Muscle of back (tissue), 11 donors: ENCODE data around the gene PLPP7. TPM values are rescaled to one million over a fixed set of nuclear protein-coding genes. Genes with fewer than 3 reads are reported as not detected.
"Not testable (repeated sequence)": the region's sequence is repeated elsewhere in the genome, so short reads cannot be mapped to it uniquely, and the experiment has no call there.

Source experiments
- DNase-seq, 3 donors: peaks; one replicate each; pipeline versions ENCODE4 v3.0.0 to v3.0.0-alpha.2; 2013
- polyA plus RNA-seq, 10 donors: library from polyadenylated mRNA; unstranded; fragments of 120-200 nt; gene quantifications; one replicate each; pipeline ENCODE4 v1.2.1, GENCODE V29; 2013; ENCODE audit not compliant: insufficient read length in 10 of 10

PLPP7 gene
- polyA plus RNA-seq, 10 donors, result 20.0 to 33.9 (median 30.0) TPM

GRCh38 chr9:131329241-131329641 lies 39.7 kb downstream of the PLPP7 start:
- DNase-seq, result no peak

DNA sequence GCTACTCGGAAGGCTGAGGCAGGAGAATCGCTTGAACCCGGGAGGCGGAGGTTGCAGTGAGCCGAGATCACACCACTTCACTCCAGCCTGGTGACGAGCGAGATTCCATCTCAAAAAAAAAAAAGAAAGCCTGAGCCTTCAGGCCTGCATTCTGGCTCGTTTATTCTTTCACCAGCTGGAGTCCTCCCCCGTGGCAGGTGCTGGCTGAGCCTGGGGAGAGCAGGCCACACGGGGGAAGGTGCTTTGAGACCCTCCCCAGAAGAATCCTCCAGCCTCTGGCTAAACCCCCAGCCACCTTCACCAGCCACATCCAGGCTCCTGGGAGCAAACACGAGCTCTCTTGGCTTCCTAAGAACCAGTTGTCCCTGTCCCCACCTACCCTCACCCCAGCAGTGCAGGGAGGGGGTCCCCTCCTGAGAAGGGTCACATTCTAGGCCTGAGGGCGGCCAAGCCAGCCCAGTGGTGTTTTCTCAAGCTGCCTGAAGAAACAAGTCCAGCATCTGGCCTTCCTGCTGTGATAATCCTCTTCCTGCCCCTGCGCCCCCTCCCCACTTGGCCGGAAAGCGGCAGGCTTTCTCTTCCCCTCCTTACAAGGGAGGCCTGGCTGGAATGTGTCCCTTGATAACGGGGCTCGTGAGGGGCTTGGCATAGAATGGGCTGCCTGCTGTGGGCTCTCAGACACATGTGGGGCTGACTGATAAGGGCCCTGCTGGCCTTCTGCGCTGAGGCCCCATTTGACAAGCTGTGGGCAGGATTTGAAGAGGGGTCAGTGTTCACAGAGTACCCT lies 41.5 kb downstream of the PLPP7 start:
- DNase-seq, result peak in 1 of 3 donors; percentile 57

GRCh38 chr9:131331996-131332395 lies 42.5 kb downstream of the PLPP7 start:
- DNase-seq, result not testable (repeated sequence)

DNA sequence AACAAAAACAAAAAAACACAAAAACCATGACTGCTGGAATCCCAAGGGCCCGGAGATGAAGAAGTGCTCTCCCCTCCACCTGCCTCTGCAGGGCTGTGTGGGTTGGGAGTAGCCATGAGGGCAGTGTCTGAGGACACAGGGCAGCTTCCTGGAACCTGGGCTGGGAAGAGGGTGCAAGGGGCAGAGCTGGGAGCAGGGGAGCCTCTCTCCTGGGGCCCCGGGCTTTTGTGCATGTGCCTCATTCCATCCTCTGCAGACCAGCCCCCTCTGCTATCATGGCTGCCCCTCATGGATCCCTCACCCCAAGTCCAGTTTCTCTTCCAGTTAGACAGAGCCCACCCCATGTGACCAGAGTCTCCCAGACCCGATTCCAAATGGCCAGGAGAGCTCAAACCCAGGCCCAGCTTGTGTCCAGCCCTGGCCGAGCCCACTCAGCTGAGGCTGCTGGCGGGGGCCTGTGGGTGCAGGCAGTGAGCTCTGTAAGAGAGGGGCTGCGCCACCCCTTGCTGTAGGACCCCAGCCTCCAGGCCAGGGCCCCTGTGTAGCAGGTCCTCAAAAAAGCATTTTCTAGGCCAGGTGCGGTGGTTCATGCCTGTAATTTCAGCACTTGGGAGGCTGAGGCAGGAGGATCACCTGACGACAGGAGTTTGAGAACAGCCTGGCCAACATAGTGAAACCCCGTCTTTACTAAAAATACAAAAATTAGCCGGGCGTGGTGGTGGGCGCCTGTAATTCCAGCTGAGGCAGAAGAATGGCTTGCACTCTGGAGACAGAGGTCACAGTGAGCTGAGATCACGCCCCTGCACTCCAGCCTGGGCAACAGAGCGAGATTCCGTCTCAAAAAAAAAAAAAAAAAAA lies 44.5 kb downstream of the PLPP7 start:
- DNase-seq, result no peak

GRCh38 chr9:131334629-131335367 lies 45.3 kb downstream of the PLPP7 start:
- DNase-seq, result peak; percentile 52 to 62 (median 55)

DNA sequence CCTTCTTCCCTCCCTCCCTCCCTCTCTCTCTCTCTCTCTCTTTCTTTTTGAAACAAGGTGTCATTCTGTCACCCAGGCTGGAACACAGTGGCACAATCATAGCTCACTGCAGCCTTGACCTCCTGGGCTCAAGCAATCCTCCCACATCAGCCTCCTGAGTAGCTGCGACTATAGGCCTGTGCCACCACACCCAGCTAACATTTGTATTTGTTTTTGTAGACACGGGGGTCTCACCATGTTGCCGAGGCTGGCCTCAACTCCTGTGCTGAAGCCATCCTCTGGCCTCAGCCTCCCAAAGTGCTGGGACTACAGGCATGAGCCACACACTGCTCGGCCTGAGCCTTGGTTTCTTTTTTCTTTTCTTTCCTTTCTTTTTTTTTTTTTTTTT lies 45.8 kb downstream of the PLPP7 start:
- DNase-seq, result no peak

DNA sequence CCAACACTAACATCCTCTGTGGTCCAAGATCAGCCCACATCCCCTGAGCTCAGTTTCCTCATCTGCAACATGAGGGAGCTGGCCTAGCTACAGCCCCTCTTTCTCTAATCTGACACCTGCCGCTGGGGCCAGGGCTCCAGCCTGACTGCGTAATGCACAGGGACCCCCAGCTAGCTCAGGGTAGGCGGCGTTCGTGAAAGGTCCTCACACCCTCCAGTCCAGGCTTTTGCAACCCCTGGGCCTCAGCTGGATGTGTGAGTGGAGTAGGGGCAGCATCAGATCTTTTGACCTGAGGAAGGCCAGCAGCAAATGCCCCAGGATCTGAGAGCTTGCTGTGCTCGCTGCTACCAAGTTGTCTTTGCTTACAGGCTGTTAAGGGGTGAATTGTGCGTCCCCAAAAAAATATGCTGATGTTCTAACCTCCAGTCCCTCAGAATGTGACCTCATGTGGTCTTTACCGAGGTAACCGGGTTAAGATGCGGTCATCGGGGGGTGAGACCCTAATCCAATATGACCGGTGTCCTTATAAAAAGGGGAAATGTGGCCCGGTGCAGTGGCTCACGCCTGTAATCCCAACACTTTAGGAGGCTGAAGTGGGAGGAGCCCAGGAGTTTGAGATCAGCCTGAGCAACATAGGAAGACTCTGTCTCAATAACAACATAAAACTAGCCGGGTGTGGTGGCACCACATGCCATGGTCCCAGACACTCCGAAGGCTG lies 47.8 kb downstream of the PLPP7 start:
- no peak for DNase-seq

- not testable (repeated sequence) for DNase-seq
Measured at GRCh38 chr9:131339212-131339611, 49.7 kb downstream of the PLPP7 start.

- not testable (repeated sequence) for DNase-seq
Measured at GRCh38 chr9:131344931-131345535, 55.5 kb downstream of the PLPP7 start.

DNA sequence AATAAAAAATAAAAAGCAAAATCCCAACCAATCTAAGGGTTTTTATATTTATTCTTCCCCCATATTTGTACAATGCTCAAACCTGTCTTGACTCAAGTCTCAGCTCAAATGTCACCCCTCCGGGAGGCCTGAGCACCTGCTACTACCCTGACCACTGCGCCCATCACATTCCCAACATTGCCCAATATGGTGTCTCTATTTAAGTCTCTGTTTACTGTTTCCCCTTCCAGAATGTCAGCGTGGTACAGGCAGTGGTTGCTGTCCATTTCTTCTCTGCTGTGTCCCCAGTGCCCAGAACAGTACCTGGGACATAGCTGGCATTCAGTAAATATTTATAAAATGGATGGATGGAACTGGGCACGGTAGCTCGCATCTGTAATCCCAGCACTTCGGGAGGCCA lies 57.0 kb downstream of the PLPP7 start:
- no peak for DNase-seq

DNA sequence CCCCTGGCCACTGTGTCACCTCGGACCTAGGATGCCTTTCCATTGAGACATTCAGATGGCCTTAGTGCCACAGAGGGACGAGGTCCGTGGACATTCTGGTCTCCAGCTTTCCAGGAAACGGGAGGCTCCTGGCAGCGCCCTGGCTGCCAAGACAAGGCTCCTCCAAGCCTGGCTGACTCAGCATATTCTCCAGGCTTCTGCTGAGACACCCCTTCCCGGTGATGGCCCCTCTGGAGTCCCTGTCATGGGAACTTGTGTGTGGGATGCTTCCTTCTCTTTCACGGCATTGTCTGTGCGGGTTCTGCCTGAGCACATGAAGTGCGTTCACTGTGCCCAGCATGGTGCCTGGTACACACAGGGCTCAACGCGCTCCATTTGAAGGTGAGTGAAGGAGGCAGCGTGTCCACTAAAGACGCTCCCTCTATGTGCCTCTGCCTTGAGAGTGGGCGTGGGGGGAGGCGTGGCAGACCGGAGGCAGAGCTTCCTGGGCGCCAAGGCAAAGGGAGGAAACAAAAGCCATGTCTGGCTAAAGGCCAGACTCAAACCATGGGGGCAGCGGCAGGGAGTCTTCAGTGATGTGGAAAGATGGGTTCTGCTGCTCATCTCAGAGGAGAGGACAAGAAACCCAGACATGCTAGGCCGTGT lies 58.0 kb downstream of the PLPP7 start:
- DNase-seq, result no peak

DNA sequence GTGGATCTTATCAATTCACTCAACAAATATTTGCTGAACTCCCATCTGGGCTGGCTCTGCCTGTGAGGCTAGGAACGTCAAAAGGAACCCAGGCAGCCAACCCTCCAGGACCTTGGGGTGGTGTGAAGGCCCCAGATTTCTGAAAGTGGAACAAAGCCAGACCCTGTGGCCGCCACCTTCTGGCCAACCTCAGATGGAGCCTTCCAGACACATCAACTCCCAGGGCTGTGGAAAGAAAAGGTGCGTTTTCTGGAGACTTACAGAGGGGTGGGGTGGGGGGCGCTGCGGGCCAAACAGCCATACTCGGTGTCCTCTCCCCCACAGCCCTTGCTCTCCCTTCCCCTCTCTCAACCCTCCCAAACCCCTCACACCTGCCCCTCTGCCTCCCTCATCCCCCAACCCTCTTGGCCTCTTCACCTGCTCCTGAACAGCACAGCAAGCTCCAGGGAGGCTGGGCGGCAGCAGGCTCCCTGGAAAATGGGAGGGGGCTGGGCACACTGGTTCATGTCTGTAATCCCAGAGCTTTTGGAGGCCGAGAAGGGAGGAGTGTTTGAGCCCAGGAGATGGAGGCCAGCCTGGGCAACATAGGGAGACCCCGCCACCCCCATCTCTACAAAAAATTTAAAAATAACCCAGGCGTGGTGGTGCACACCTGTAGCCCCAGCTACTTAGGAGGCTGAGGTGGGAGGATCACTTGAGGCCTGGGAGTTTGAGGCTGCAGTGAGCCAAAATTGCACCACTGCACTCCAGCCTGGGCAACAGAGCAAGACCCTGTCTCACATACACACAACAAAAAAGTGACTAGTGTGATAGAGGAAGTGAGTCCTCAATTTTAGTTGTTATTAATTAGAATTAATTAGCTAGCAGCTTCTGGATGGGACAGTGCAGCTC lies 59.4 kb downstream of the PLPP7 start:
- no peak for DNase-seq

DNA sequence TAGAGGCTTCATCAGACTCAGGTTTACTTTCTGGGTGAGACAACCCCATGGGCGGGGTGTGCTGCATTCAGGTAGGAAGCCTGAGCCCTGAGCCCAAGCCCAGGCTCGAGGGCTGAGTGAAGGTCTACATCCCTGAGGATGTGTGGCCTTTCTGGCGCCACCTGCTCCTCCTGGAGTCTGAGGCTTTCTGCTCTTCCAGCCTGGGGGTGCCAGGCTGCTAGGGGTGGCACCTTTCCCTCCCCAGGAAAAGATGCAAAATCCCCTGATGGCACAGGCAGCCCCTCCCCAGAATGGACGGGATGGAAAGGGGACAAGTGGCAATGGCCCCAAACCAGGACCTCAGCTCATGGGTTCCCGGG lies 60.0 kb downstream of the PLPP7 start:
- no peak for DNase-seq

DNA sequence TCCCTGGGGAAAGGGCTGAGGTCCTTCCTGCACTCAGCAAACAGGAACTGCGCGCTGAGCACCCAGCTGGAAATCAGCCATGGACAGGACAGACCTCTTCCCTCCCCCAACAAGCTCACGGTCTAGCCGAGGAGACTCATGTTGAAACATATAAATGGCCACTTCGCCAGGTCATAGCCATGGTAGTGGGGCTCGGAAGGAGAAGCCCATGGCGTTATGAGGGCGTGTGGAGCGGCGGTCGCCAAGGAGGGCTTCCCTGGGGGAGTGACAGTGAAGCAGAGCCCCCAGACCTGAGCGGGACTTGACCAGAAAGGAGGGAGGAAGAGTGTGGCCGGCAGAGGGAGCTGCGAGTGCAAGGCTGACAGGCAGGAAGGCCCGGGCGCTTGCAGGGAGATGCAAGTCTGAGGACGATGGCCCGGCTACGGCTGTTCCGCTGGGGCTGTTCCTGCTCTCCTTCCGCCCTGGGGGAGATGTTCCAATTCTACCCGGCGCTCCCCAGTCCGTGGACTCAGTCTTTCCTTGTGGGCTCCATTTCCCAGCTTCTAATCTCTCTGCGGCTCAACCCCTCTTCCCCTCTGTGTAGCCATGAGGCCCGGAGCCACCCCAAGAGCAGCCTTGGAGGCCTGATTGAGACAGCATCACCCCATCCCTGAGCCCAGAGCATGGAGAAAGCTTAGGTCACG lies 60.5 kb downstream of the PLPP7 start:
- DNase-seq, result peak; percentile 71 to 92 (median 84)

DNA sequence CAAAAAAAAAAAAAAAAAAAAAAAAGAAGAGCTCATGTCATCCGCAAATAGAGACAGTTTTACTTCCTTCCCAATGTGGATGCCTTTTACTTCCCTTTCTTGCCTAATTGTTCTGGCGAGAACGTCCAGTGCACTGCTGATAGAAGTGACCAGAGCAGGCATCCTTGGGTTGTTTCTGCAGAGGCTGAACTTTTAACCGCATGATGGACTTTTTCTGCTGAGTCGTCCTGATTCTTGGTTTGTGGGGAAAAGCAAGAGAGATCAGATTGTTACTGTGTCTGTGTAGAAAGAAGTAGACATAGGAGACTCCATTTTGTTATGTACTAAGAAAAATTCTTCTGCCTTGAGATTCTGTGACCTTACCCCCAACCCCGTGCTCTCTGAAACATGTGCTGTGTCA lies 67.0 kb downstream of the PLPP7 start:
- peak in 1 of 3 donors; percentile 36 for DNase-seq

GRCh38 chr9:131358556-131358955 lies 69.0 kb downstream of the PLPP7 start:
- DNase-seq, result no peak
